ENCODE measurements around the gene LENG1. TPM values are rescaled to one million over a fixed set of nuclear protein-coding genes. Genes with fewer than 3 reads are reported as not detected.

LENG1 gene
- total RNA-seq, 1 experiment from 2014 or later, result 8.2 TPM

GRCh38 chr19:54160182-54160811 is 776 bp upstream of the LENG1 start:
- BruUV-seq (replicated peaks), result TSS peak; percentile 16
- DNase-seq (ENCODE audit: unreplicated experiment), result no peak
- peak overlapping the region; percentile 85 for H3K27ac Mint-ChIP-seq (ENCODE audit: low read depth, unreplicated experiment)
- H3K4me1 Mint-ChIP-seq (ENCODE audit: insufficient read depth, unreplicated experiment), result peaks cover 22% of the 10 kb centered on the region
- POLR2A ChIA-PET, result interaction anchor here (0.6 to 10.2 kb wide), 11 partner anchors 10 to 1572 kb away, joined by 3 to 110 read pairs (median 10); partner anchors contain the start of genes CNOT3, LENG8, MBOAT7 and PRPF31
- H3K4me3 Mint-ChIP-seq (ENCODE audit: unreplicated experiment), result peak overlapping the region; percentile 76
- no peaks in the 10 kb centered on the region for H3K27me3 Mint-ChIP-seq (ENCODE audit: insufficient read depth, unreplicated experiment)
- H3K36me3 Mint-ChIP-seq (ENCODE audit: insufficient read depth, unreplicated experiment), result peaks cover 27% of the 10 kb centered on the region
- TF ChIP-seq CTCF (IDR thresholded peaks at IDR 0.05; ENCODE audit: unreplicated experiment), result no peak
- CTCF ChIA-PET, result interaction anchor here (0.8 to 1.8 kb wide), 6 partner anchors 8 to 28 kb away, joined by 3 to 6 read pairs (median 4); no protein-coding TSS in a partner anchor
- H3K9me3 Mint-ChIP-seq (ENCODE audit: unreplicated experiment), result no peaks in the 10 kb centered on the region
- intact Hi-C loops (cut with micrococcal nuclease), result loop anchor here (5.0 kb wide), 1 partner anchor 42 kb away; the partner anchor contains the start of gene RPS9

GRCh38 chr19:54158812-54159351 is 639 bp downstream of the LENG1 start:
- BruUV-seq (replicated peaks), result TSS peak; percentile 71
- TF ChIP-seq CTCF (IDR thresholded peaks at IDR 0.05; ENCODE audit: unreplicated experiment), result no peak
- intact Hi-C loops (cut with micrococcal nuclease), result loop anchor here (2.0 kb wide), 1 partner anchor 22 kb away; the partner anchor contains the start of gene CNOT3
- CTCF ChIA-PET, result interaction anchor here (0.7 to 1.8 kb wide), 11 partner anchors 9 to 232 kb away, joined by 3 to 6 read pairs (median 3); no protein-coding TSS in a partner anchor
- peak; percentile 31 for DNase-seq (ENCODE audit: unreplicated experiment)
- Mint-ChIP-seq H3K4me1 (ENCODE audit: insufficient read depth, unreplicated experiment) (peaks cover 22% of the 10 kb centered on the region), H3K36me3 (ENCODE audit: insufficient read depth, unreplicated experiment) (peaks cover 42% of the 10 kb centered on the region), H3K27ac (ENCODE audit: low read depth, unreplicated experiment) (peak overlapping the region; percentile 85), H3K9me3 (ENCODE audit: unreplicated experiment) (no peaks in the 10 kb centered on the region), H3K4me3 (ENCODE audit: unreplicated experiment) (peak overlapping the region; percentile 76), H3K27me3 (ENCODE audit: insufficient read depth, unreplicated experiment) (no peaks in the 10 kb centered on the region)
- POLR2A ChIA-PET, result interaction anchor here (0.5 to 10.2 kb wide), 18 partner anchors 8 to 1262 kb away, joined by 3 to 110 read pairs (median 6); partner anchors contain the start of genes CNOT3, LENG8, MBOAT7 and PRPF31

- Mint-ChIP-seq H3K36me3 (ENCODE audit: insufficient read depth, unreplicated experiment) (peaks cover 50% of the 10 kb centered on the region), H3K9me3 (ENCODE audit: unreplicated experiment) (no peaks in the 10 kb centered on the region), H3K4me1 (ENCODE audit: insufficient read depth, unreplicated experiment) (peaks cover 14% of the 10 kb centered on the region), H3K27me3 (ENCODE audit: insufficient read depth, unreplicated experiment) (no peaks in the 10 kb centered on the region), H3K27ac (ENCODE audit: low read depth, unreplicated experiment) (no peak overlapping the region), H3K4me3 (ENCODE audit: unreplicated experiment) (peak overlapping the region; percentile 47)
- POLR2A ChIA-PET, result interaction anchor here (0.8 to 10.2 kb wide), 4 partner anchors 19 to 44 kb away, joined by 3 to 110 read pairs (median 27); partner anchors contain the start of genes CNOT3, MBOAT7, RPS9 and TFPT
- BruUV-seq (replicated peaks), result no TSS peak
- TF ChIP-seq CTCF (IDR thresholded peaks at IDR 0.05; ENCODE audit: unreplicated experiment), result no peak
- CTCF ChIA-PET, result interaction anchor here (0.6 to 0.7 kb wide), 2 partner anchors 51 to 652 kb away, joined by 3 to 4 read pairs; no protein-coding TSS in a partner anchor
- no peak for DNase-seq (ENCODE audit: unreplicated experiment)
- intact Hi-C loops (cut with micrococcal nuclease), result no loop called here
Measured at GRCh38 chr19:54156953-54157352, 2.6 kb downstream of the LENG1 start.

- ChIA-PET CTCF (interaction anchor here (1.5 kb wide), 1 partner anchor 13 kb away, joined by 3 read pairs; no protein-coding TSS in a partner anchor), POLR2A (interaction anchor here (0.9 to 10.2 kb wide), 3 partner anchors 19 to 39 kb away, joined by 4 to 110 read pairs (median 50); partner anchors contain the start of genes CNOT3, MBOAT7 and TSEN34)
- Mint-ChIP-seq H3K27ac (ENCODE audit: low read depth, unreplicated experiment) (no peak overlapping the region), H3K36me3 (ENCODE audit: insufficient read depth, unreplicated experiment) (peaks cover 55% of the 10 kb centered on the region), H3K4me3 (ENCODE audit: unreplicated experiment) (no peak overlapping the region), H3K4me1 (ENCODE audit: insufficient read depth, unreplicated experiment) (peaks cover 14% of the 10 kb centered on the region), H3K27me3 (ENCODE audit: insufficient read depth, unreplicated experiment) (no peaks in the 10 kb centered on the region), H3K9me3 (ENCODE audit: unreplicated experiment) (no peaks in the 10 kb centered on the region)
- DNase-seq (ENCODE audit: unreplicated experiment), result no peak
- intact Hi-C loops (cut with micrococcal nuclease), result no loop called here
- TF ChIP-seq CTCF (IDR thresholded peaks at IDR 0.05; ENCODE audit: unreplicated experiment), result no peak
- BruUV-seq (replicated peaks), result no TSS peak
Measured at GRCh38 chr19:54156490-54156889, 3.0 kb downstream of the LENG1 start.
